ENCODE data around the gene FOXJ1. TPM values are rescaled to one million over a fixed set of nuclear protein-coding genes. Genes with fewer than 3 reads are reported as not detected.

The FOXJ1 gene
- total and polyA plus RNA-seq, 2 of the 4 experiments (the other 2 are of a cell fraction): 0.05 TPM; not detected in 1

DNA sequence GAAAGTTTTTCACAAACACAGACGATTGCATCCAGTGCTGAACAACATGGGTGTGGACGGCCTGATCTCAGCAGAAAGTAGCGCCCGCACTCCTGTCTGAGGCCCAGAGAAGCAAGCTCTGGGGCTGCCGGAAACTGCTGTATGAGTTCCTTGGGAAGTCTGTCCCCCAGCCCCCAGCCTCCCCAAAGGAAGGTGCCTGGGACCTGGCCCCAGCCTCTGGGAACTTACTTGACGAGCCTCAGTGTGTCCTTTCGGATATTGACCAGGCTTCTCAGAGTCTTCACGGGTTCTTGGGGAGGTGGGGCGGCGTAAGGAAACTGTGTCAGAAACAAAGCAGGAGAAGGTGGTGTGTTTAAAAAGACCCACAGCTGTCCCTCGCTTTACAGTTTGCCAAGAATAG is 32.4 kb upstream of the FOXJ1 start:
- Histone ChIP-seq H3K56ac (ENCODE audit: extremely low read depth, insufficient read depth, low read length) (no peak overlapping the region), H2AK9ac (replicated peaks; ENCODE audit: low read depth, low read length, poor library complexity) (peak overlapping the region; percentile 28), H4K8ac (ENCODE audit: low read depth in 2 of 2, low read length in 2 of 2) (no peak overlapping the region), H3K14ac (replicated peaks; ENCODE audit: low read depth, low read length) (no peak overlapping the region), H2BK120ac (ENCODE audit: low read depth, low read length) (no peak overlapping the region), H4K20me1 (ENCODE audit: insufficient read depth, low read length) (no peaks in the 10 kb centered on the region), H2BK20ac (ENCODE audit: low read depth, low read length) (no peak overlapping the region), H3K27ac (ENCODE audit: insufficient read depth, low read length) (no peak overlapping the region), H2BK5ac (ENCODE audit: low read depth, low read length, poor library complexity, severe bottlenecking) (no peak overlapping the region), H3K9me3 (ENCODE audit: control insufficient read depth, insufficient read depth, low read length) (no peaks in the 10 kb centered on the region), H2AFZ (replicated peaks; ENCODE audit: low read length, poor library complexity) (no peak overlapping the region), H3K23ac (ENCODE audit: low read depth, low read length) (no peak overlapping the region), H4K91ac (ENCODE audit: insufficient read depth, low read depth, low read length) (no peak overlapping the region), H3K79me1 (ENCODE audit: low read depth in 1 of 2, low read length in 2 of 2) (no peaks in the 10 kb centered on the region), H3K9me1 (ENCODE audit: insufficient read depth, low read length) (0 out of 2 replicates have a peak, but pooled peaks cover 3% of the 10 kb centered on the region), H3K4me1 (ENCODE audit: control insufficient read depth, insufficient read depth, low read length) (no peaks in the 10 kb centered on the region), H3K9ac (ENCODE audit: low read depth, low read length) (no peak overlapping the region), H4K5ac (ENCODE audit: low read depth, low read length) (no peak overlapping the region), H3K4me2 (ENCODE audit: low read depth, low read length) (no peak overlapping the region), H3K4ac (ENCODE audit: low read depth, low read length) (no peak overlapping the region), H3K4me3 (ENCODE audit: insufficient read depth, low read depth, low read length) (no peak overlapping the region), H2AK5ac (ENCODE audit: low read depth, low read length) (no peak overlapping the region), H3K18ac (ENCODE audit: low read depth, low read length) (no peak overlapping the region), H3K27me3 (ENCODE audit: control insufficient read depth, insufficient read depth, low read length) (peaks cover 2% of the 10 kb centered on the region; the same call in 1 of the 2 replicates), H3K36me3 (ENCODE audit: control insufficient read depth, insufficient read depth, low read length) (no peaks in the 10 kb centered on the region), H2BK15ac (ENCODE audit: low read depth, low read length) (no peak overlapping the region)
- POLR2A ChIA-PET (ENCODE audit: unreplicated experiment): no interaction called here
- ATAC-seq (ENCODE audit: low read depth) (no peak), DNase-seq (no peak)
- in situ Hi-C loops (cut with MboI; ENCODE audit: low sequenced_read_pairs): no loop called here
- no TSS peak for BruUV-seq (replicated peaks)
- WGBS, 2 experiments (ENCODE audit: extremely low coverage in 2 of 2, insufficient read length in 1 of 2): 74% methylated on average over 8 of the region's 11 CpGs; no CpG with 5 or more reads in 1 of the 2 experiments
- TF ChIP-seq MAFK (IDR thresholded peaks at IDR 0.05; ENCODE audit: low read depth, low read length): no peak
- CTCF ChIA-PET: interaction anchor here (0.7 kb wide), 1 partner anchor 9 kb away, joined by 7 read pairs; no protein-coding TSS in a partner anchor
- dilution Hi-C loops (cut with HindIII; ENCODE audit: low sequenced_read_pairs, unreplicated experiment): no loop called here
- intact Hi-C loops (cut with micrococcal nuclease): no loop called here

Measured in IMR-90 (cell line).